Measurements from ENCODE around the gene SLC30A3.

The SLC30A3 gene

DNA sequence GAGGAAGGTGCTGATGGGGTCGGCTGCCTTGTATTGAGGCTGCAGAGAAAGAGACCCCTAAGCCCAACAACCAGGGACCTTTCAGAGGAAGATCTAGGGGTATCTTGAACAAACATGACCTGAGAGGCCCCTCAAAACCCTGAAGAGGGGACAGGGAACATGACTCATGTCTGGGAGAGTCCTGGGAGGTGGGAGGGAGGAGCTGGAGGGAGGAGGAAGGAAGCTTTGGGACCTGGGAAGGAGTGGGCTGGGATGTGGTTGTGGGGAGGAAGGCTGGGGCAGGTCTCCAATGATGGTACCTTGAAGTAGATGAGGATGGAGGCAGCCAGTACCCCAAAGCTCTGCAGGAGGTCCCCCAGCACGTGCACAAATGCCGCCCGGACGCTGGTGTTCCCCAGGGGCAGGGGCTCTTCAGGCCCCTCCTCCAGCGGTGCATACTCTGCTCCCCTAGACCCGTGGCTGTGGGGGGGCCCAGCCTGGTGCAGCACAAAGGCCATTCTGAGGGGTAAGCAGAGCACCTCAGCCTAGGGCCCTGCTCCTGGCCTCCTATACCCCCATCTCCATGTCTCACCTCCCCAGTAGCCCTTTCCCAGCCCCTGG, 5.9 kb downstream of the SLC30A3 start:
- DNase-seq: no peak

- no peak for DNase-seq
Measured at GRCh38 chr2:27255660-27256059, 7.2 kb downstream of the SLC30A3 start.

DNA sequence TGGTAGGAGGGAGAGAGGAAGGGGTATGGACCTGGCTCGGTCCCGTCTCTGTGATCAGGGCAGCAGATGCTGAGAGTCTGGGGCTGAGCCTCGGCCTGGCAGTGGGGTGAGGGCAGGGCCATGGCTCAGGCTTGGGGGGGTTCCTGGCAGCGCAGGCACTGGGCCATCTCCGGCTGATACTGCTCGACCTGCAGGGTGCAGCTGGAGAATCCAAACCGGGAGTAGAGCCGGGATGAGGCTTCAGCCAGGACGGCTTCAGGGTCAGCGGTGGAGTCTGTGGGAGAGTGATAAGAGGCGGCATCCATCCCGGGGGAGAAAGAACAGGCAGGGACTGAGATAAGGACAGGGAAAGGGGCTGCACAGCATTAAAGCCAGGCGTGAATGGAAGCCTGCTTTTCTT, 7.7 kb downstream of the SLC30A3 start:
- no peak for DNase-seq

- DNase-seq: peak; percentile 22
Measured at GRCh38 chr2:27251766-27252165, 11.1 kb downstream of the SLC30A3 start.

- no peak for DNase-seq
Measured at GRCh38 chr2:27250652-27251379, 12.0 kb downstream of the SLC30A3 start.

DNA sequence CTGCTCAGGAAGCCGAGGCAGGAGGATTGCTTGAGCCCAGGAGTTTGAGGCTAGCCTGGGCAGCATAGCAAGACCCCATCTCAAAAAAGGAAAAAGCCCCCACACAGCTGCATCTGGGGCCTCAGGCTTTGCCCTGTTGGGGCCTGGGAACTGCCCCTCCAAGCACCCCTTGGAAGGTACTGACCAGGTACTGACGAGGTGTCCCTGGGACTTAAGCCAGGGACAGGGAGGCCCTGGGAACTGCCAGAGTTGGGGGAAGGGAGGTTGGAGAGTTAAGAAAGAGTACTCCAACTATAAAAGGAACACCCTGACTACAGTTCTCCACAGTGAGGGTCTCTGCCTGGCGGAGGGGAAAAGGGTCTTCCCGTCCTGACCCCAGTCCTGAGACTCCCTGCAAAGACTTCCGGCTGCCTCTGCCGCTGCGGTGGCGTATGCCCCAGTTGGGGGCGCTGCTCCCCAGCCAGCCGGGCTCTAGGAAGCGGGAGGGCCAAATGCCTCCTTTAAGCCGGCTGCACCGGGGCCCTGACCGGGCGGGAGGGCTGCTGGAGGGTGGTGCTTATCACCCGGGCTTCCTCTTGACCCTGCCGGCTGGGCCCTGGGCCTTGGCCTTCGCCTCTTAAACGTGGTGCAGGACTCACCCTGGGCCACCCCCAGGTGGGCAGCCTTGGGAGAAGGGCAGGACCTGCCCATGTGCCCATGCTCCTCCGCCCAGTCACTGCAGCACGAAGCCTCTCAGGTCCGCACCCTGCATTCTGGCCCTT, 12.8 kb downstream of the SLC30A3 start:
- DNase-seq: peak; percentile 69

DNA sequence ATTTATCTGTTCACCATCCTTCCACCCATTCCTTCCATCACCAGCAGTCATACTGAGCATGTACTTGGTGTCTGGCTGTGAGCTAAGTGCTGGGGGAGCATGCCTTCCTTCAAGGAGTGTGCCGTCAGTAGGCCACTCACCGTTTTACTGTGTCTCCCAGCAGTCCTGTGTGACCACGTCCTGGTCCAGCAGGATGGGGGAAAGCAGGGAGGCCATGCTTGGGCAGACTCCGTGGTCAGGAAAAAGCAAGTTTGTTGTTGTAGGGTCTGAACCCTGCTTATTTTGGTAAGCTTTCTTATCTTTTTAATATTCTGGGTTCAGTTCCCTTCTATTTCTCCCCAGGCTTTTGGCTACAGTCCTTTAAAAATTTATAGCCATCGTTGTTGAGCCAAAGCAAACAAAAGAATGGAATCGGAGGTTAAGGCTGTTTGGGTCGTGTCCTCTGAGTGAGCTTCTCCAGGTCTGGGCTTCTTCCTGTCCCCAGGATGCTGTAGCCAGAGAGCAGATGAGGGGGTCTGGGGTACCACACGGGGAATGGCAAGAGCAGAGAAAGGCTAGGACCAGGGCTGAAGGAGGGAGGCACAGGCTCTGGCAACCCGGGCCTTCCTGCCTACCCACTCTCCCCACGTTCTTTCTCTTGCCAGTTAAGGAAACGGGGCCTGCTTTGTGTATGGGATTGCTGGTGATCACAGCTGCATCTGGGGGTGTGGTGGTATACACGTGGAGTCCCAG, 13.5 kb downstream of the SLC30A3 start:
- DNase-seq: no peak

GRCh38 chr2:27247893-27248292, 15.0 kb downstream of the SLC30A3 start:
- no peak for DNase-seq

DNA sequence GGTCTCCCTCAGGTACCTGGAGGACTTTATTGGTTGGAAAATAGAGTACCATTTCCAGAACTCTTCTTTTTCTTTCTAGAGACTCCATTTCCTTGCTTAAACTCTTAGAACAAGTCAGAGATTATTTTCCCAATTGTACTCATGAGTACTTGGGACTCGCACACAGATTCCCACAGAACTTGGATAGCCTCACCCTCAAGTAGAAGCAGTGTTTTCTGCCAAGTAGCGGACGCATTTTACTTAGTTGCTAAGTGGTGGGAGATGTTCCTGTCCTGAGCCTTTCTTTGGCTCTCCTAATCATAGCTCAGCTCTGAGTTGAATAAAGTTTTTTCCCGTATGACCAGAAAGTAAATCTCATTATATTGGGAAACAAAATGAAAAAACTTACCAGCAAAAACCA, 17.2 kb downstream of the SLC30A3 start:
- DNase-seq: no peak

DNA sequence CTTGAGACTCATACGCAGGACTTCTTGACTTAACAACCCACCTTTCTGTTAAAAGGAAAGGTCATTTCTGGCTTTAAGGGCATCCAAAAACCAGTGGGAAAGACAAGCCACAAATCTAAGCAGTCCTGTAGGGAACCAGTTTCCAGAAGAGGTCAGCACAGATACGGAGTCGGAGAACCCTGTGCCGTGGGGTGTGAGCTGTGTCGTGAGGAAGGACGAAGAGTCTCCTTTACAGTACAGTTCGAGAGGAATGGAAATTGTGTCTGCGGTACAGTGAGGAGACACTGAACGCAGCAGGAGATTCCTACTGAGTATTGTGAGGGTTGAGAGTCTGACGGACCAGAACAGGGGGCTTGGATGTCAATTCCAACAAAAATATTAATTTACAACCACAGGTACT, 17.7 kb downstream of the SLC30A3 start:
- DNase-seq: no peak

DNA sequence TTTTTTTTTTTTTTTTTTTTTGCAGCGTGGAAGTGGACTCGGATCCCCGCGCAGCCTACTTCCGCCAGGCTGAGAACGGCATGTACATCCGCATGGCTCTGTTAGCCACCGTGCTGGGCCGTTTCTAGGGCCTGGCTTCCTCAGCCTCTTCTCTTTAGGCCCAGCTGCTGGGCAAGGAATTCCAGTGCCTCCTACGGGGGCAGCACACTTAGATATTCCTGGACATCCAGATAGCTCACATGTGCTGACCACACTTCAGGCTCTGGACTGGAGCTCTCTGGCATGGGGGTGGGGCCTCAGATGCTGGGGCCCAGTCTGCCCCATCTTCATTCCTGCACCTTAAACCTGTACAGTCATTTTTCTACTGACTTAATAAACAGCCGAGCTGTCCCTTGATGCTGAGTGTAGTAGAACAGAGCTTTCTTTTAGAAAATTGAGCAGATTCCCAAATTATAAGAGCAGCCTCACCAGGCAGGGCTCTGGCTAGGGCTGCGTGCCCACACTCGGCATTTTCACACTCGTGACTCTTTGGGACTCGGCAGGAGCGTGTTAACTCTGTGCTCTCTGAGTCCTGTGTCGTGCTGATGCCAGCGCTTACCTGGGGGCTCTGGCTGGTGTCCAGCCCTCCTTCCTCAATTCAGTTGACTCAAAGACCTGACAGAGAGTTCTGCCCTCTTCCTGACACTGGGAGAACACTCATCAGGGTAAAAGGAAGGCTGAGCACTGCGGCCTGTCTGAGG, 19.3 kb downstream of the SLC30A3 start:
- no peak for DNase-seq

GRCh38 chr2:27242614-27242951, 20.3 kb downstream of the SLC30A3 start:
- no peak for DNase-seq

- DNase-seq: no peak
Measured at GRCh38 chr2:27241761-27242613, 20.9 kb downstream of the SLC30A3 start.

- DNase-seq: no peak
Measured at GRCh38 chr2:27240406-27240805, 22.4 kb downstream of the SLC30A3 start.

DNA sequence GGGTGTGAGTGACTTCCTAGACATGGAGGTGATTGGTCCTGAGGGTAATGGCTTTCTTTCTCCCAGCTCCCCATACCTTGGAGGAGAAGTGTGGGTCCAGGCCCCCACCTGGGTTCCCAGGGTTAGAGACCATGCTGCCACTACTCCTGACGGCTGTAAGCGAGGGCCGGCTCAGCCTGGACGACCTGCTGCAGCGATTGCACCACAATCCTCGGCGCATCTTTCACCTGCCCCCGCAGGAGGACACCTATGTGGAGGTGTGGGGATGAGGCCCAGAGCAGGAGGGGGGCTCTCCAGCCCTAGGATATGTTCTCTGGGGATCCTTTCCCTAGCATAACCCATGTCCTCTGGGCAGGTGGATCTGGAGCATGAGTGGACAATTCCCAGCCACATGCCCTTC, 23.9 kb downstream of the SLC30A3 start:
- DNase-seq: no peak

DNA sequence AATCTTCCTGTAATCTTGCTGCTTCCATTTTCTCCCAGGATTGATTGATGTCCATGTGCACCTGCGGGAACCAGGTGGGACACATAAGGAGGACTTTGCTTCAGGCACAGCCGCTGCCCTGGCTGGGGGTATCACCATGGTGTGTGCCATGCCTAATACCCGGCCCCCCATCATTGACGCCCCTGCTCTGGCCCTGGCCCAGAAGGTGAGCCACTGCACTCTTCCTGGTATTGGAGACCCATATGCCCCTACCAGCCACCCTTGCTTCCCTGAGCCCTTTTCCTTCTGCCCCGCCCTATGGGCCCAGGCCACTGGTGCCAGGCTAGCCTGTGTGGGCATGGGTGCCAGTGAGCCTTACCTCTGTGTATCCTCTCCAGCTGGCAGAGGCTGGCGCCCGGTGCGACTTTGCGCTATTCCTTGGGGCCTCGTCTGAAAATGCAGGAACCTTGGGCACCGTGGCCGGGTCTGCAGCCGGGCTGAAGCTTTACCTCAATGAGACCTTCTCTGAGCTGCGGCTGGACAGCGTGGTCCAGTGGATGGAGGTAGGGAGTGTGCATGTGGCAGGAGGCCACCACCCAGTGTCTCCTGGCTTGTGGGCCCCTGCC, 25.4 kb downstream of the SLC30A3 start:
- DNase-seq: no peak

DNA sequence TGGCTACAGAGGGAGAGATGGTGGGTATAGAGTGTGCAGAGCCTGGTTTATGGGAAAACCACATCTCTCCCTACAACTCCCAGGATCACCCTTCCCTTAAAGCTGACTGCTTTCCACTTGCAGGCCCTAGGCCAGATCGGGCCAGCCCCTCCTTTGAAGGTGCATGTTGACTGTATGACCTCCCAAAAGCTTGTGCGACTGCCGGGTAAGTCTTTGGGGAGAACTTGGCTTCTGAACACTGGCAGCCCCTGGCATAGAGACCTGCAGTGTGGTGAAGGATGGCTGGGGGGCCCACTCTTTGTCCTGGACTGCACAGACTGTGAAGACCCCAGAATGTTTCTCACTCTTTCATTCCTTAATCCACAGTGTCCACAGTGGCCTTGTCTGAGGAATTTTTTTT, 26.2 kb downstream of the SLC30A3 start:
- no peak for DNase-seq

- DNase-seq: no peak
Measured at GRCh38 chr2:27236136-27236535, 26.7 kb downstream of the SLC30A3 start.

DNA sequence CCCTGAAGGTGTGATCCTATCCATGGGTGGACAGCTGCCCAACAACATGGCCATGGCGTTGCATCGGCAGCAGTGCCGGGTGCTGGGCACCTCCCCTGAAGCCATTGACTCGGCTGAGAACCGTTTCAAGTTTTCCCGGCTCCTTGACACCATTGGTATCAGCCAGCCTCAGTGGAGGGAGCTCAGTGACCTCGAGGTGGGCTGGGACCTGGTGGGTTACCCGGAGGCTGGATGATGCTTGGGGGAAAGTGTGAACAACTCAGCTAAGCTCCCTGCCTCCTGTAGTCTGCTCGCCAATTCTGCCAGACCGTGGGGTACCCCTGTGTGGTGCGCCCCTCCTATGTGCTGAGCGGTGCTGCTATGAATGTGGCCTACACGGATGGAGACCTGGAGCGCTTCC, 29.5 kb downstream of the SLC30A3 start:
- no peak for DNase-seq

DNA sequence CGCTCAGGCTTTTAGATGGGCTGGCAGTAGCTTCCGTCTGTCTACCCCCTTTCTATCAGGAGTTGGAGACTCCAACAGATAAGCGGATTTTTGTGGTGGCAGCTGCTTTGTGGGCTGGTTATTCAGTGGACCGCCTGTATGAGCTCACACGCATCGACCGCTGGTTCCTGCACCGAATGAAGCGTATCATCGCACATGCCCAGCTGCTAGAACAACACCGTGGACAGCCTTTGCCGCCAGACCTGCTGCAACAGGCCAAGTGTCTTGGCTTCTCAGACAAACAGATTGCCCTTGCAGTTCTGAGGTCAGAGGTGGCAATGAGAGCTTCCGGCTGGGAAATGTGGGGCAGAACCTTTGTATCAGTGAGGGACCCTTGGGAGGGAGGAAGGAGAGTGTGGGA, 30.9 kb downstream of the SLC30A3 start:
- DNase-seq: no peak

DNA sequence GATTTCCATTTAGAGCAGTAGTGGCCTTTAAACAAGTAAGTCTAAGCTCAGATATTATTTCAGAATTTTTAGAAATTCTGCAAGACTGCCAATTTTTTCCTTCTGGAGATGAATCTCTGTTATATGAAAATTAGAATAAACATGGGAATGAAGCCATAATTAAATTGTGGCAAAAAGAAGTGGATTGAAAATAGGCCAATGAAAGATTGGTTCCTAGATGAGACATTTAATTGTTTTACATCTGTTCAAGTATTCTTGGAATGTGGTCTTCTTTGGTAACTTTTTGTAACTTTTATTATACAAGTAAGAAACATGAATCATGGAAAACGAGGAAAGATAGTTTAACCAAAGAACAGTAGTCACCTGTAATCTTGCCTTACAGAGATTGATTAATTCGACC, 35.3 kb downstream of the SLC30A3 start:
- no peak for DNase-seq
